Thymus (tissue), 11 donors: Measurements from ENCODE around the gene KRTAP20-4. TPM values are rescaled to one million over a fixed set of nuclear protein-coding genes. Genes with fewer than 3 reads are reported as not detected.

Experiments used
- DNase-seq, 9 donors: peaks; one replicate each; pipeline ENCODE4 v3.0.0-alpha.2; 2013; ENCODE audit warnings: low spot score in 9 of 9, low read depth in 6 of 9, missing footprints in 1 of 9
- H3K27ac ChIP-seq, 2 donors: one replicate each; pipeline ENCODE4 v1.5.1; 2013; ENCODE audit warnings: control low read depth in 1 of 2, low read depth in 1 of 2, low read length in 1 of 2, mild to moderate bottlenecking in 1 of 2, moderate library complexity in 1 of 2
- H3K27me3 ChIP-seq, 2 donors: one replicate each; pipeline ENCODE4 v1.5.1; 2013; ENCODE audit warnings: low read length in 1 of 2; ENCODE audit not compliant: control insufficient read depth in 2 of 2, insufficient read depth in 1 of 2
- H3K36me3 ChIP-seq, 2 donors: one replicate each; pipeline ENCODE4 v1.5.1; 2013; ENCODE audit warnings: low read length in 1 of 2, mild to moderate bottlenecking in 1 of 2, moderate library complexity in 1 of 2; ENCODE audit not compliant: control insufficient read depth in 2 of 2, insufficient read depth in 2 of 2
- H3K4me1 ChIP-seq, 2 donors: one replicate each; pipeline ENCODE4 v1.5.1; 2013; ENCODE audit warnings: low read length in 2 of 2; ENCODE audit not compliant: control insufficient read depth in 2 of 2, insufficient read depth in 2 of 2
- H3K4me3 ChIP-seq, 2 donors: one replicate each; pipeline ENCODE4 v1.5.1; 2013; ENCODE audit warnings: low read length in 2 of 2, control low read depth in 1 of 2, mild to moderate bottlenecking in 1 of 2
- H3K9me3 ChIP-seq, 2 donors: one replicate each; pipeline ENCODE4 v1.5.1; 2013; ENCODE audit warnings: low read length in 1 of 2, mild to moderate bottlenecking in 1 of 2; ENCODE audit not compliant: control insufficient read depth in 2 of 2, insufficient read depth in 1 of 2
- WGBS: extraction: QIAGEN DNeasy Blood & Tissue Kit; methylation state at CpG from one replicate; pipeline ENCODE4 v1.1.7; 2013; 5-methylcytosine and 5-hydroxymethylcytosine counted together
- polyA plus RNA-seq: library from polyadenylated mRNA; stranded (reverse); fragments of 200-250 nt; gene quantifications from one replicate; pipeline ENCODE4 v1.2.3, GENCODE V29; 2013
- total RNA-seq: library from RNA; stranded (reverse); fragments of 120-200 nt; gene quantifications from one replicate; pipeline ENCODE4 v1.2.4, GENCODE V29; 2013
- donor health status: healthy.

KRTAP20-4 gene
- total and polyA plus RNA-seq, 2 donors, result not detected

DNA sequence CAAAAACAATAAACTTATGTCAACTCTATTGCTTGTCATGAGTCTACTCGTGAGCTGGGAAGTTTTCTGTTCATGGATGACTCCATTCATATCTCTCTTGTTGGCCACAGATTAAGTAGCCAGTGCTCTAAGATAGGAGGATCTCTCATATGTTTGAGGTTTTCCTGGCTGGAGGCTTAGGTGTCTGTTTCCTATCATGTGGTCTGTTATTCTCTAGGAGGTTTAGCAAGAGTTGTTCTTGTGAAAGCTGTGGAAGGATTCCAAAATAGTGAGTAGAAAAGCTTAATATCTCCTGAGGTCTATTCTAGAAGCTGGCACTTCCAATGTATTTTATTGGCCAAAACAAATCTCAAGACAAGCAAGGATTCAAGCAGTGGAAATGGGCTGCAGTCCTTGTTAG is 8.8 kb downstream of the KRTAP20-4 start:
- H3K27me3 ChIP-seq, result no peaks in the 10 kb centered on the region
- H3K4me1 ChIP-seq, result no peaks in the 10 kb centered on the region
- H3K27ac ChIP-seq, result no peak overlapping the region
- WGBS, result 82% methylated on average over 1 of the region's 1 CpG
- peaks cover 0 to 7% of the 10 kb centered on the region in 2 donors for H3K9me3 ChIP-seq
- H3K36me3 ChIP-seq, result no peaks in the 10 kb centered on the region
- no peak for DNase-seq
- H3K4me3 ChIP-seq, result no peak overlapping the region

DNA sequence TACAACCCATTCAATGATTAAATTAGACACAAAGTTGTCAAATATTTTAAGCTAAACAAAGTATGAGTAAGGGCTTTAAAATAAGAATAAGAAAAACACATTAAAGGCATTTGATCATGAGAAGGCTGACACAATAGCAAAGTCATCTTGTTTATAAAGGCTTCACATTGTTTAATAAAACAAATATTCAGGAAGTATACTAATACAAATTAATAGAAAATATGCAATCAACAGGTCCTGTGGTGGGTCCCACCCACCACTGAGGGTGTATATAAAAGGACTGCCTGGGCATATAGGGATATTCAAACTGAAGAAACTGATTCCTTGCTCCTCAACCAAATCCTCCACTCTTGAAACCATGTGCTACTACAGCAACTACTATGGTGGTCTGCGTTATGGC is 14.5 kb downstream of the KRTAP20-4 start, which contains the start of gene KRTAP20-2:
TSS of gene KRTAP20-2 (plus strand) at position 301 of the 400 bp plus-strand sequence. CDS start at position 359, 58 bp downstream.
- Histone ChIP-seq H3K4me3 (no peak within 1 kb of the TSS), H3K36me3 (no peaks in the 10 kb centered on the region), H3K4me1 (no peaks in the 10 kb centered on the region), H3K27ac (no peak within 1 kb of the TSS), H3K27me3 (no peaks in the 10 kb centered on the region), H3K9me3 (no peaks in the 10 kb centered on the region)
- WGBS, result 95% methylated on average over 1 of the region's 1 CpG
- no peak for DNase-seq

DNA sequence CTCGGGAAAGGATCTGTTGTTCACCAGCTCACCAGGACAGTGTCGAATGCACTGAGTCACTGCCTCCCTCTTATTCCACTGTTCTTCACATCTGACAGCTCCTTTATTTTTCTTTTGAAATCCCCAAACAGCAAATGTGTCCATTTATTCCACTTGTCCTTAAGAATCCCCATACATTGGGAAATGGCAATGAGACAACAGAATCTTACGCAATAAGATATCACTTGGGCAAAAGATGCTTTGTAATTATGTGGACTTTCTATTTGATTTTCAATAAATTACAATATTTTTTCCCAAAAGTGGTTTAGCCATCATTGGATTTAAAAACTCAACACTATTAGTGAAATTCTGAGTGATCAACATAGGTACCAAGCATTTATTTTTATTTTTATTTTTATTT is 18.3 kb downstream of the KRTAP20-4 start:
- Histone ChIP-seq H3K27ac (no peak overlapping the region), H3K4me1 (no peaks in the 10 kb centered on the region), H3K36me3 (no peaks in the 10 kb centered on the region), H3K4me3 (no peak overlapping the region), H3K9me3 (no peaks in the 10 kb centered on the region), H3K27me3 (no peaks in the 10 kb centered on the region)
- no peak for DNase-seq
- WGBS, result 92% methylated on average over 3 of the region's 3 CpGs

DNA sequence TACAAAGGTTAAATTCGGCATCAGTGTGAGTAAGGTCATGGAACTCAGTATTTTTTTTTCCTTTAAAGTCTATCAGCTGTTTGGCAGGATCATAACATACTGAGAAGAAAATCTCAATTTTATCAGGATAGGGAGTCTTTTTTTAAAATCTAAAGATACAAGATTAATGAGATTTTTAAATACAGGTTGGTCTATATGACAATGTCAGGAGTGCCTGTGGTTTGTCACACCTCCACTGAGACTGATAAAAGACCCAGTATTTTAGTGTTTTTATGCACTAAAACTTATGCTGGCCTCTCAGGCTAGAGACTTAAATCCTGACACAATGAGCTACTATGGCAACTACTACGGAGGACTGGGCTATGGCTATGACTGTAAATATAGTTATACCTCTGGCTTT is 22.1 kb downstream of the KRTAP20-4 start, which contains the start of gene KRTAP20-3:
TSS of gene KRTAP20-3 (plus strand) at position 301 of the 400 bp plus-strand sequence.
- WGBS, result 98% methylated on average over 2 of the region's 2 CpGs
- no peaks in the 10 kb centered on the region for H3K36me3 ChIP-seq
- no peaks in the 10 kb centered on the region for H3K27me3 ChIP-seq
- DNase-seq, result no peak
- H3K4me1 ChIP-seq, result no peaks in the 10 kb centered on the region
- no peaks in the 10 kb centered on the region for H3K9me3 ChIP-seq
- H3K27ac ChIP-seq, result no peak within 1 kb of the TSS
- H3K4me3 ChIP-seq, result no peak within 1 kb of the TSS

DNA sequence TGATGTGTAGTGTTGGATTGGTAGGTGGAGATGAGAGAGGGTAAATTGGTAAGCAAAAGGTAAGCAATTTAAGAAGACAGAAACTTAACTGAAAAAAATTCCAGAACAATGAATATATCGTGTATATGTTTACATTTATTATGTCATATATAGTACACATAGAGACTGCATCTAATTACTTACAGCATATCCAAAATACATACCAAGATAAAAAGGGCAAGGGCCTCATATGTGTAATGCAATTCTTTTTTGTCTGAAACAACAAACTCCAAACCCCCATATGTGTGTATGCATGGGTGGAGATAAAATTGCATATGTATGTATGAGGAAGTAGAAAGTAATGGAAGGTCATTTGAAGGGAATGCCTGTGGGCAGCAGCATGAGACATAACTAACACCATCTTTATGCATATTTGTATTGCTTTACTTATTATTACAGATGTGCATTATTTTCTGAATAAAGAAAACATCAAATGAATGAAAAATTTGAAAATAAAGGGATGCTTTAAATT is 26.5 kb downstream of the KRTAP20-4 start:
- Histone ChIP-seq H3K27ac (no peak overlapping the region), H3K4me1 (no peaks in the 10 kb centered on the region), H3K27me3 (no peaks in the 10 kb centered on the region), H3K36me3 (no peaks in the 10 kb centered on the region), H3K4me3 (no peak overlapping the region), H3K9me3 (no peaks in the 10 kb centered on the region)
- DNase-seq, result no peak
- WGBS, result 98% methylated on average over 1 of the region's 1 CpG

DNA sequence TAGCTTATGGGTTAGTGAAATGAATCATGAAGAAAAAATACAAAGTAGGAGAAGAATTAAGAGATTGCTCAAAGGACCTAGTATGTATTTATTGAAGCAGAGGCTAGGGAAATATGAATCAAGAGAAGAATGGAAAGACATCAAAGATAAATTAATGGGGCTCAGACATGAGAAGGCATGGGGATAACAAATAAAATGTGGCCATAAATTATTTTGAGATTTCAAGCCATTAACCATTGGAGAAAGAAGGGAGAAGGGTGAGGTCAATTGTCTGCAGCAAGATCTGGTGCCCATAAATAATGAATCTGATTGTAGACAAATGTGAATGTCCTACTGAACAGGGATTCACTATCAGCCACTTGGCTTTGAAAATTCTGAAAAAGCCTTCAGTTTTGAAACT is 32.5 kb downstream of the KRTAP20-4 start:
- no peaks in the 10 kb centered on the region for H3K9me3 ChIP-seq

DNA sequence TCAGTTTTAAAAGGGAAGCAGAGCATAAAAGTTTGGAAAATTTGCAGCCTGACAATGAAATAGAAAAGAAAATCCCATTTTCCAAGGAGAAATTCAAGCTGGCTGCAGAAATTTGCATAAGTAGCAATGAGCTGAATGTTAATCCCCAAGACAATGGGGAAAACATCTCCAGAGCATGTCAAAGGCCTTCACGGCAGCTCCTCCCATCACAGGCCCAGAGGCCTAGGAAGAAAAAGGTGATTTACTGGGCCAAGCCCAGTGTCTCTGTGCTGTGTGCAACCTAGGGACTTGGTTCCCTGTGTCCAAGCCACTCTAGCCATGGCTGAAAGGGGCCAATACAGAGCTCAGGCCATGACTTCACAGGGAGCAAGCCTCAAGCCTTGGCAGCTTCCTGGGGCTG is 48.3 kb downstream of the KRTAP20-4 start:
- H3K4me3 ChIP-seq, result no peak overlapping the region
- no peak for DNase-seq
- H3K27me3 ChIP-seq, result no peaks in the 10 kb centered on the region
- no peaks in the 10 kb centered on the region for H3K9me3 ChIP-seq
- no peaks in the 10 kb centered on the region for H3K4me1 ChIP-seq
- no peaks in the 10 kb centered on the region for H3K36me3 ChIP-seq
- no peak overlapping the region for H3K27ac ChIP-seq
- 86% methylated on average over 1 of the region's 1 CpG for WGBS

More for the DNA sequence above, 32.5 kb downstream of the KRTAP20-4 start:
- H3K36me3 ChIP-seq, result no peaks in the 10 kb centered on the region
- H3K27me3 ChIP-seq, result no peaks in the 10 kb centered on the region
- no peaks in the 10 kb centered on the region for H3K4me1 ChIP-seq
- no peak overlapping the region for H3K4me3 ChIP-seq
- no peak for DNase-seq
- no peak overlapping the region for H3K27ac ChIP-seq

Other genes starting within 250 kb of the KRTAP20-4 start
- gene KRTAP13-2, start 248.4 kb upstream of the KRTAP20-4 start, total RNA-seq, result not detected
- gene KRTAP13-2, start 248.4 kb upstream of the KRTAP20-4 start, polyA plus RNA-seq, result 0.80 TPM
- not detected for gene KRTAP13-1, start 224.6 kb upstream of the KRTAP20-4 start, total RNA-seq
- 0.16 TPM for gene KRTAP13-1, start 224.6 kb upstream of the KRTAP20-4 start, polyA plus RNA-seq
- not detected for gene KRTAP13-3, start 194.7 kb upstream of the KRTAP20-4 start, total RNA-seq
- gene KRTAP13-3, start 194.7 kb upstream of the KRTAP20-4 start, polyA plus RNA-seq, result not detected
- gene KRTAP13-4, start 190.4 kb upstream of the KRTAP20-4 start, total RNA-seq, result 0.05 TPM
- 0.34 TPM for gene KRTAP13-4, start 190.4 kb upstream of the KRTAP20-4 start, polyA plus RNA-seq
- not detected for gene KRTAP15-1, start 180.4 kb upstream of the KRTAP20-4 start, total RNA-seq
- gene KRTAP15-1, start 180.4 kb upstream of the KRTAP20-4 start, polyA plus RNA-seq, result not detected
- gene KRTAP19-1, start 140.3 kb upstream of the KRTAP20-4 start, total RNA-seq, result not detected
- gene KRTAP19-1, start 140.3 kb upstream of the KRTAP20-4 start, polyA plus RNA-seq, result 0.14 TPM
- gene KRTAP19-2, start 133.2 kb upstream of the KRTAP20-4 start, total RNA-seq, result not detected
- not detected for gene KRTAP19-2, start 133.2 kb upstream of the KRTAP20-4 start, polyA plus RNA-seq
- not detected for gene KRTAP19-3, start 128.6 kb upstream of the KRTAP20-4 start, total RNA-seq
- 2.4 TPM for gene KRTAP19-3, start 128.6 kb upstream of the KRTAP20-4 start, polyA plus RNA-seq
- gene KRTAP19-4, start 123.5 kb upstream of the KRTAP20-4 start, total RNA-seq, result not detected
- not detected for gene KRTAP19-4, start 123.5 kb upstream of the KRTAP20-4 start, polyA plus RNA-seq
- gene KRTAP19-5, start 118.5 kb upstream of the KRTAP20-4 start, total RNA-seq, result 0.19 TPM
- 0.91 TPM for gene KRTAP19-5, start 118.5 kb upstream of the KRTAP20-4 start, polyA plus RNA-seq
- gene KRTAP19-6, start 78.8 kb upstream of the KRTAP20-4 start, total RNA-seq, result not detected
- not detected for gene KRTAP19-6, start 78.8 kb upstream of the KRTAP20-4 start, polyA plus RNA-seq
- not detected for gene KRTAP19-7, start 59.3 kb upstream of the KRTAP20-4 start, total RNA-seq
- not detected for gene KRTAP19-7, start 59.3 kb upstream of the KRTAP20-4 start, polyA plus RNA-seq
- gene KRTAP22-2, start 30.2 kb upstream of the KRTAP20-4 start, total RNA-seq, result not detected
- not detected for gene KRTAP22-2, start 30.2 kb upstream of the KRTAP20-4 start, polyA plus RNA-seq
- not detected for gene KRTAP6-3, start 28.2 kb upstream of the KRTAP20-4 start, total RNA-seq
- gene KRTAP6-3, start 28.2 kb upstream of the KRTAP20-4 start, polyA plus RNA-seq, result not detected
- not detected for gene KRTAP6-2, start 21.7 kb upstream of the KRTAP20-4 start, total RNA-seq
- gene KRTAP6-2, start 21.7 kb upstream of the KRTAP20-4 start, polyA plus RNA-seq, result not detected
- not detected for gene KRTAP22-1, start 19.5 kb upstream of the KRTAP20-4 start, total RNA-seq
- not detected for gene KRTAP22-1, start 19.5 kb upstream of the KRTAP20-4 start, polyA plus RNA-seq
- gene KRTAP6-1, start 6.7 kb upstream of the KRTAP20-4 start, total RNA-seq, result not detected
- gene KRTAP6-1, start 6.7 kb upstream of the KRTAP20-4 start, polyA plus RNA-seq, result not detected
- gene KRTAP20-1, start 4.2 kb upstream of the KRTAP20-4 start, total RNA-seq, result not detected
- gene KRTAP20-1, start 4.2 kb upstream of the KRTAP20-4 start, polyA plus RNA-seq, result not detected
- not detected for gene KRTAP20-2, start 14.6 kb downstream of the KRTAP20-4 start, total RNA-seq
- gene KRTAP20-2, start 14.6 kb downstream of the KRTAP20-4 start, polyA plus RNA-seq, result not detected
- gene KRTAP20-3, start 22.2 kb downstream of the KRTAP20-4 start, total RNA-seq, result not detected
- not detected for gene KRTAP20-3, start 22.2 kb downstream of the KRTAP20-4 start, polyA plus RNA-seq
- gene KRTAP21-3, start 98.2 kb downstream of the KRTAP20-4 start, total RNA-seq, result not detected
- not detected for gene KRTAP21-3, start 98.2 kb downstream of the KRTAP20-4 start, polyA plus RNA-seq
- gene KRTAP21-2, start 126.6 kb downstream of the KRTAP20-4 start, total RNA-seq, result not detected
- gene KRTAP21-2, start 126.6 kb downstream of the KRTAP20-4 start, polyA plus RNA-seq, result not detected
- gene KRTAP21-1, start 134.8 kb downstream of the KRTAP20-4 start, total RNA-seq, result not detected
- gene KRTAP21-1, start 134.8 kb downstream of the KRTAP20-4 start, polyA plus RNA-seq, result not detected
- gene KRTAP8-1, start 192.6 kb downstream of the KRTAP20-4 start, total RNA-seq, result not detected
- gene KRTAP8-1, start 192.6 kb downstream of the KRTAP20-4 start, polyA plus RNA-seq, result 0.16 TPM
- gene KRTAP7-1, start 209.1 kb downstream of the KRTAP20-4 start, total RNA-seq, result not detected
- 0.23 TPM for gene KRTAP7-1, start 209.1 kb downstream of the KRTAP20-4 start, polyA plus RNA-seq